Uterus (tissue), 4 donors: Measurements from ENCODE around the gene MAT2A. TPM values are rescaled to one million over a fixed set of nuclear protein-coding genes. Genes with fewer than 3 reads are reported as not detected.
A peak's percentile ranks its signal among the peaks of the same experiment; 100 is the strongest.

Experiments used
- DNase-seq, 2 donors: peaks; one replicate each; pipeline ENCODE4 v3.0.0-alpha.2; 2019 to 2020
- H3K27ac ChIP-seq, 2 donors: fragments of 200-600 bp; sonication (generic); 1 replicate in 1 of 2; 2 replicates in 1 of 2; pipeline ENCODE4 v1.5.1; 2016 to 2018
- H3K27me3 ChIP-seq, 2 donors: fragments of 200-600 bp; sonication (generic); one replicate each; pipeline ENCODE4 v1.5.1; 2018 to 2019; ENCODE audit warnings: control low read depth in 1 of 2
- H3K36me3 ChIP-seq, 2 donors: fragments of 200-600 bp; sonication (generic); one replicate each; pipeline ENCODE4 v1.5.1; 2019; ENCODE audit warnings: control low read depth in 1 of 2
- H3K4me1 ChIP-seq, 2 donors: fragments of 200-600 bp; sonication (generic); one replicate each; pipeline ENCODE4 v1.5.1; 2018 to 2019; ENCODE audit warnings: control low read depth in 1 of 2
- H3K4me3 ChIP-seq, 2 donors: fragments of 200-600 bp; sonication (generic); 1 replicate in 1 of 2; 2 replicates in 1 of 2; pipeline ENCODE4 v1.5.1; 2018 to 2019; ENCODE audit warnings: mild to moderate bottlenecking in 1 of 2
- H3K9me3 ChIP-seq, 2 donors: fragments of 200-600 bp; sonication (generic); one replicate each; pipeline ENCODE4 v1.5.1; 2019; ENCODE audit warnings: control low read depth in 1 of 2
- CTCF ChIP-seq, 4 experiments: fragments of 200-600 bp in 2 of 4; fragments of 450-650 bp in 2 of 4; sonication (generic) in 2 of 4; IDR thresholded peaks; one replicate each; pipeline ENCODE4 v1.5.1; 2016 to 2019; ENCODE audit warnings: antibody characterized with exemption in 4 of 4, mild to moderate bottlenecking in 2 of 4, moderate library complexity in 1 of 4
- POLR2A ChIP-seq, 2 donors: fragments of 450-650 bp; IDR thresholded peaks; one replicate each; pipeline ENCODE4 v1.6.1; 2016; ENCODE audit warnings: antibody characterized with exemption in 2 of 2, mild to moderate bottlenecking in 1 of 2, moderate library complexity in 1 of 2
- intact Hi-C: fragments of 100-400 bp; cut with DNase I; formaldehyde crosslinking; loops from one replicate; pipeline ENCODE4 v1.15.1; 2023; ENCODE audit warnings: low total_unique reads
- total RNA-seq, 4 donors: library from RNA; depleted of rRNA in 3 of 4; stranded (reverse); fragments of >200 nt in 3 of 4; gene quantifications; one replicate each; pipeline versions ENCODE4 v1.1.0 to v1.2.4, GENCODE V29; 2014 to 2023
- donor health status: DM: yes; HTN: yes; CAD: no.

Gene MAT2A
- total RNA-seq, 4 donors from 2014 or later, result 77.1 to 249 (median 108) TPM

DNA sequence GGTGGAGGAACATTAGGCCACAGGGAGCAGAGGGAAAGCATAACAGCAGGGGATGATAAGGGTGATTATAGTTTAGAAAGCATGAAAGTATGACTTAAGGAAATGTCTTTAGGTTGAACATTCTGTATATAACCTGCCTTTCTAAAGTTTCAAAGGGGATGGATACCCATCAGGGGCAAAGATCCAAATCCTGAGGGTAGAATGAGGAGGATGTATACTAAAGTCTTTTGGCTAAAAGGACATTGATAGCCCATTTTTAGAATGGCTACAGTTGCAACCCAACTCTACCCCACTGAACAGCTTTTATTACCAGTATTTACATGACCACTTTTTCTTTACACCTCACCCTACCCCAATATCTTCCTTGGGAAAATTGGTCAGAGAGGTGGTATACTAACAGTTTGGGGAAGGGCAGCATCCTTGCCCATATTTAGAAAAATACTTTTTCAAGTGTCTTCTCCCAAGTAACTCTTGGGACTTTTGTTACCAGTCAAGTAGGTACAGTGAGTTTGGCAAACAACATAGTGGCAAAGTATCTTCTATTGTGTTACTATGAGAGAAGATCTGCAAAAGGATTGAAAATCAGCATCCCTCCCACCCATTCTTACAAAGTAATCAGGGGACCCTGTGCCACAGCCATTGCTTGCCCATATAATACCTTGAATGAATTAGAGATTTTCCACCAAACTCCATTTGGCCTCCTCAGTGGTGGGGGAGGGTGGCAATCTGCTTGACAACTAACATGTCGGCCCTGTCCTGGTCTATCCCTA, 8.3 kb downstream of the MAT2A start:
- H3K9me3 ChIP-seq, result no peaks in the 10 kb centered on the region
- DNase-seq, result no peak
- H3K27me3 ChIP-seq, result no peaks in the 10 kb centered on the region
- no peaks in the 10 kb centered on the region for H3K36me3 ChIP-seq
- no peaks in the 10 kb centered on the region for H3K4me1 ChIP-seq
- H3K27ac ChIP-seq, result no peak overlapping the region
- H3K4me3 ChIP-seq, result no peak overlapping the region
- intact Hi-C loops, result no loop called here
- no peak for TF ChIP-seq POLR2A (IDR thresholded peaks at IDR 0.05)
- no peak for TF ChIP-seq CTCF (IDR thresholded peaks at IDR 0.05)

DNA sequence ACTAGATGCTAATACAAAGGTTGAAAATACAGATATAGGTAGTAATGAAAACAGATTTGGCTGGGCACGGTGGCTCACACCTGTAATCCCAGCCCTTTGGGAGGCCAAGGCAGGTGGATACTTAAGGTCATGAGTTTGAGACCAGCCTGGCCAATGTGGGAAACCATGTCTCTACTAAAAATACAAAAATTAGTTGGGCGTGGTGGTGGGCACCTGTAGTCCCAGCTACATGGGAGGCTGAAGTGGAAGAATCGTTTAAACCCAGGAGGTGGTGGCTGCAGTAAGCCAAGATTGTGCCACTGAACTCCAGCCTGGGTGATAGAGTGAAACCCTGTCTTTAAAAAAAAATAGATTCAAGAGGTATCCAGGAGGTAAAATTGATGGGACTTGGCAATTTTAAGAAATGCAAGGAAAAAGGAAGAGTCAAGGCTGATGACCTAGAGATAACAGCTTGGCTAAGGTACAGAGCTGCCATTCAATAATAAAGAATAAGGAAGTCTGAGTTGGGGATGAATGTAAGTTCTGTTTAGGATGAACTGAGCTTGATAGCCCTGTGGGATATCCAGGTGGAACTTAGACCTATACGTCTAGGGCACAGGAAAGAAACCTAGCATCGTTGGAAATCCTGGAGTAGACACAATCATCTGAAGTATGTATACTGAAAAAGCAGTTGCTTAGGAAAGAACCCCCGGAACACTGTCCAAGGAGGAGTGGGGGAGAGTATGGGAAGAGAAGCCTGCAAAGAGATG, 9.1 kb downstream of the MAT2A start:
- DNase-seq, result no peak
- Histone ChIP-seq H3K27me3 (no peaks in the 10 kb centered on the region), H3K27ac (no peak overlapping the region), H3K9me3 (no peaks in the 10 kb centered on the region), H3K36me3 (no peaks in the 10 kb centered on the region), H3K4me3 (no peak overlapping the region), H3K4me1 (no peaks in the 10 kb centered on the region)
- TF ChIP-seq POLR2A (IDR thresholded peaks at IDR 0.05) (no peak), CTCF (IDR thresholded peaks at IDR 0.05) (no peak)
- intact Hi-C loops, result no loop called here

DNA sequence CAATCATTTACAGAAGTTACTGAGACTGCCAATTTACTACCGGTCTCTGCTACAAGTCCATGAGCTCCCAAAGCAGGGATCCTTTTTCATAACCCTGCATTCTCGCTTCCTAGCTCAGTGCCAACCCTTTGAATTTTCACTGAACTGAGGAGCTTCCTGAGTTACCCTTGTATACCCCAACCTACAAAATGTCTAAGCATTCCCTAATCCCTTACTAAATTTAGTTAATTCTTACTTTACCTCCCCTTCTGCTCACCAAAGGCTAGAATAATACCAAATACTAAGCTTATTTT, 9.6 kb downstream of the MAT2A start:
- TF ChIP-seq CTCF (IDR thresholded peaks at IDR 0.05) (no peak), POLR2A (IDR thresholded peaks at IDR 0.05) (no peak)
- Histone ChIP-seq H3K27ac (no peak overlapping the region), H3K27me3 (no peaks in the 10 kb centered on the region), H3K9me3 (no peaks in the 10 kb centered on the region), H3K4me3 (no peak overlapping the region), H3K36me3 (no peaks in the 10 kb centered on the region), H3K4me1 (no peaks in the 10 kb centered on the region)
- no peak for DNase-seq
- intact Hi-C loops, result no loop called here

DNA sequence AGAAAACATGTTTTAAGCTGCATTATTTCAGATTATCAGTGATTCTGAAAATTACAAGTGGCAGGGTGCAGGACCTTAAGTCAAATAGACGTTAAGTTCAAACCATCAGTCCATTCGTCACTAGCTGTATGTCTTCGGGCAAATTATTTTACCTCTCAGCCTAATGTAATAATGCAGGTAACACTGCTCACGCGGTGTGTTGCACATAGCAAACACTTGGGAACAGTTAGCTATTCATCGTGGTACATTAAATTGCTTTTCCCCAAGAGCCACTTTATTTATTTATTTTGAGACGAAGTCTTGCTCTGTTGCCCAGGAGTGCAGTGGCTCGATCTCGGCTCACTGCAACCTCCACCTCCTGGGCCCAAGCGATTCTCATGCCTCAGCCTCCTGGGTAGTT, 10.1 kb downstream of the MAT2A start:
- Histone ChIP-seq H3K27ac (no peak overlapping the region), H3K4me1 (no peaks in the 10 kb centered on the region), H3K4me3 (no peak overlapping the region), H3K9me3 (no peaks in the 10 kb centered on the region), H3K27me3 (no peaks in the 10 kb centered on the region), H3K36me3 (no peaks in the 10 kb centered on the region)
- DNase-seq, result no peak
- intact Hi-C loops, result no loop called here
- no peak for TF ChIP-seq CTCF (IDR thresholded peaks at IDR 0.05)
- TF ChIP-seq POLR2A (IDR thresholded peaks at IDR 0.05), result no peak

DNA sequence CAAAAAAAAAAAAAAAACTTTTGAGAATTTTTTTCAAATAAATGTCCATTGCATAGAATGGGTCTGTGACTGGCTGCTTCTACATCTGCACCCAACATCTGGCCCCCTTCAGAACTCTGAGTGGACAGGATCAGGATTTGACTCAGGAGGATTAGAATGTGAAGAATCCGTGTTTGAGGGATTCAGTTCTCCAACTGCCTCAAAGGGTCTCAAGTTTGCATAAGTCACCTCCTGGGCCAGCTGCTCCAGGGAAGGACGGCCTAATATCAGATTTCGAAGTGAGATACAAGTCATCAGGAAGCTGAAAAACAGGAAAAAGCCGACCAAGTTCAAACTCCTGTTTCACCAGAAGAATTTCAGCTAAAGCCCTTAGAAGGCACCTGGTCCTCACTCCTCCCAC, 10.9 kb downstream of the MAT2A start:
- H3K36me3 ChIP-seq, result no peaks in the 10 kb centered on the region
- intact Hi-C loops, result no loop called here
- no peak overlapping the region for H3K27ac ChIP-seq

More for the DNA sequence above, 10.9 kb downstream of the MAT2A start:
- Histone ChIP-seq H3K9me3 (no peaks in the 10 kb centered on the region), H3K4me3 (no peak overlapping the region), H3K27me3 (no peaks in the 10 kb centered on the region), H3K4me1 (no peaks in the 10 kb centered on the region)
- peak in 1 of 2 donors; percentile 29 for DNase-seq
- TF ChIP-seq POLR2A (IDR thresholded peaks at IDR 0.05) (no peak), CTCF (IDR thresholded peaks at IDR 0.05) (no peak)
